Aorta (tissue), 5 donors: Measurements from ENCODE around the gene NFATC2. TPM values are rescaled to one million over a fixed set of nuclear protein-coding genes. Genes with fewer than 3 reads are reported as not detected.
A peak's percentile ranks its signal among the peaks of the same experiment; 100 is the strongest.

Experiments
- ATAC-seq: fragments of 200-7000 bp; cut with Tn5 transposase; one replicate; pipeline ENCODE4 v1.9.1; 2022; ENCODE audit warnings: moderate library complexity; ENCODE audit not compliant: low FRiP score
- DNase-seq, 2 donors: peaks; one replicate each; pipeline ENCODE4 v3.0.0-alpha.2; 2020
- H3K27ac ChIP-seq, 2 donors: one replicate each; pipeline ENCODE4 v1.5.1; 2013; ENCODE audit warnings: low read length in 2 of 2, mild to moderate bottlenecking in 2 of 2, moderate library complexity in 2 of 2, control low read depth in 1 of 2, inconsistent platforms in 1 of 2, low read depth in 1 of 2
- H3K27me3 ChIP-seq, 2 donors: one replicate each; pipeline ENCODE4 v1.6.1; 2013; ENCODE audit warnings: control low read depth in 1 of 2, low read length in 1 of 2, mild to moderate bottlenecking in 1 of 2, moderate library complexity in 1 of 2; ENCODE audit not compliant: insufficient read depth in 2 of 2, control insufficient read depth in 1 of 2
- H3K36me3 ChIP-seq, 2 donors: one replicate each; pipeline ENCODE4 v1.6.1; 2013; ENCODE audit warnings: control low read depth in 1 of 2, low read length in 1 of 2, mild to moderate bottlenecking in 1 of 2; ENCODE audit not compliant: insufficient read depth in 2 of 2, control insufficient read depth in 1 of 2
- H3K4me1 ChIP-seq, 2 donors: one replicate each; pipeline ENCODE4 v1.6.1; 2013; ENCODE audit warnings: low read length in 2 of 2, control low read depth in 1 of 2, mild to moderate bottlenecking in 1 of 2, moderate library complexity in 1 of 2; ENCODE audit not compliant: insufficient read depth in 2 of 2, control insufficient read depth in 1 of 2
- H3K4me3 ChIP-seq, 2 donors: one replicate each; pipeline ENCODE4 v1.5.1; 2013; ENCODE audit warnings: low read length in 2 of 2, control low read depth in 1 of 2, mild to moderate bottlenecking in 1 of 2
- H3K9me3 ChIP-seq: one replicate; pipeline ENCODE4 v1.6.1; 2013; ENCODE audit warnings: mild to moderate bottlenecking, low read length; ENCODE audit not compliant: control insufficient read depth
- WGBS, 2 donors: extraction: QIAGEN DNeasy Blood & Tissue Kit; methylation state at CpG; one replicate each; pipeline ENCODE4 v1.1.7; 2013; 5-methylcytosine and 5-hydroxymethylcytosine counted together
- intact Hi-C, 2 donors: fragments of 100-400 bp; cut with DNase I; formaldehyde crosslinking; loops; one replicate each; pipeline versions ENCODE4 v1.14.2 to v1.15.0; 2022
- polyA plus RNA-seq, 2 donors: library from polyadenylated mRNA; stranded (reverse); fragments of 200-250 nt; gene quantifications; one replicate each; pipeline ENCODE4 v1.2.3, GENCODE V29; 2013
- total RNA-seq, 2 donors: library from RNA; stranded (reverse); fragmentation: NEBNext Ultra II Directional; extraction: Animal tissue kit (Norgen Biotek cat#: 25700); gene quantifications; one replicate each; pipeline ENCODE4 v1.2.1, GENCODE V29; 2021
- donor health status: healthy with polysubstance abuse.
- donor health status: Bipolar disorder and iron deficiency.
- donor health status: DM: no; HTN: no; CAD: no.
- donor health status: DM: no; HTN: no; CAD: no.
- donor health status: DM: yes; HTN: yes; CAD: no.

Gene NFATC2
- total and polyA plus RNA-seq, 4 donors: 1.7 to 13.0 (median 7.4) TPM

DNA sequence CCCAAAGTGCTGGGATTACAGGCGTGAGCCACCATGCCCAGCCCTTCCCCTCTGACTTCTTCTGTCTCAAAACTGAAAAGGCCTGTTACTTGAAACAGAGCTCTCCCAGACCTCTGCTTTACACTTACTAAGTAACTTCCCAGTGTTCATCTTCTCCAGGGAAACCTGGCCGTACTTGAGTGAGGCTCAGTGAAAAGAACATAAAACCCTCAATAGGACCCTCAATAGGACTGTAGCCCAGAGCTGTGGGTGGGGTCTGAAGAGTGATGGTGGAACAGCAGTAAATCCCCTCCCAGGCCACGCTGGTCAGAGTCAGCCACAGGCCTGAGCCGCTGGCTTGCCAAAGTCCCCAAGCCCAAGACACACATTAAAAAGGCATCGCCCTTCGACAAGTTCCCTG, 145.4 kb downstream of the NFATC2 start:
- 96 to 97% methylated on average over 6 of the region's 6 CpGs for WGBS, 2 donors
- no peaks in the 10 kb centered on the region for H3K9me3 ChIP-seq
- ATAC-seq: no peak
- no peak for DNase-seq
- H3K27me3 ChIP-seq: no peaks in the 10 kb centered on the region
- peaks cover 0 to 4% of the 10 kb centered on the region in 2 donors for H3K4me1 ChIP-seq
- no peaks in the 10 kb centered on the region for H3K36me3 ChIP-seq
- intact Hi-C loops: no loop called here
- H3K27ac ChIP-seq: no peak overlapping the region
- H3K4me3 ChIP-seq: no peak overlapping the region

DNA sequence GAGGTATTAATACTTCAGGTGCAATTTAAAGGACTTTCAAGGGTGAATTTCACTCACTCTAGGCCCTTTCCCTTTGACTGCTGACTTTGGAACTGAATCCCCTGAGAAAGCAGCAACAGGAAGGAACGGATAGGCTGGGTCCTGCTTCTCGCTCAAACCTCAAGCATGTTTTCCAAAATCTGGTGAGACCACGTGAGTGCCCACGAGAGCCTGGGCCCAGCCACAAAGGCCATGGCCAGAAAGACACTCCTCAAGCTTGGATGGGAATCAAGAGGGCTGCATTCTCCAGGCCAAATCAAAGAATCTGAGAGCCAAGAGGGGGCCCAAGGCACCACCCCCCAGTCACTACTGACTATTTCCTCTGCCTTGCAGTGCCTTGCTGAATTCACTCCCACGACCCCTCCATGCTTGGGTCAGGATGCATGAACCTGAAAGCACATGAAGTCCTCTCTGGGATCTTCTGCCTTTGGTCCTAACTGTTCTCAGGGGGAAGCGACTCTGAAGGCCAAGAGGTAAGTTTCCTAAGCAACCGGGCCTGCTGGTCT, 146.1 kb downstream of the NFATC2 start:
- H3K27me3 ChIP-seq: no peaks in the 10 kb centered on the region
- ATAC-seq (peak; percentile 61), DNase-seq (no peak)
- peaks cover 0 to 4% of the 10 kb centered on the region in 2 donors for H3K4me1 ChIP-seq
- no peaks in the 10 kb centered on the region for H3K9me3 ChIP-seq
- H3K36me3 ChIP-seq: no peaks in the 10 kb centered on the region
- peak overlapping the region; percentile 2 to 31 for H3K27ac ChIP-seq
- H3K4me3 ChIP-seq: no peak overlapping the region
- WGBS, 2 donors: 20 to 27% methylated on average over 7 of the region's 7 CpGs
- intact Hi-C loops: no loop called here

DNA sequence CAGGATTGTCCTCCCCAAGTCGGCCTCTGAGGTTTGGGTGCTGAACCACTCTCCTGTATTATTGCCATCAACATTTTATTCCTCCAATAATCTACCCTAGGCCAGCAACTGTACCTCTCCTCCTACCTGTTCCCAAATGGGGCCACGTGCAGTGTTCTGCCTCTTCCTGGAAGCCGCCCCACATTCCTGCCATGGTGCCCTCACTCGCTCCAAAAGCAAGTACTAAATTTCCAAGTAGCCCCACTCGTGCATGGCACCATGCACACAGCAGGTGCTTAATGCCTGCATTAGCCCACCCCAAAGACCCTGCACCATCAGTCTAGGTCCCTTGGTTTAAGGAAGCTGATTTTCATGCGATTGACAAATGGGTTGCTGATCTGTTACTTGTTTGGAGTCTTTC, 147.8 kb downstream of the NFATC2 start:
- H3K27me3 ChIP-seq: no peaks in the 10 kb centered on the region
- H3K4me1 ChIP-seq: peaks cover 0 to 4% of the 10 kb centered on the region in 2 donors
- no peaks in the 10 kb centered on the region for H3K36me3 ChIP-seq
- H3K4me3 ChIP-seq: no peak overlapping the region
- ATAC-seq (no peak), DNase-seq (no peak)
- intact Hi-C loops: no loop called here
- no peaks in the 10 kb centered on the region for H3K9me3 ChIP-seq
- no peak overlapping the region for H3K27ac ChIP-seq
- WGBS, 2 donors: 82 to 85% methylated on average over 6 of the region's 6 CpGs

DNA sequence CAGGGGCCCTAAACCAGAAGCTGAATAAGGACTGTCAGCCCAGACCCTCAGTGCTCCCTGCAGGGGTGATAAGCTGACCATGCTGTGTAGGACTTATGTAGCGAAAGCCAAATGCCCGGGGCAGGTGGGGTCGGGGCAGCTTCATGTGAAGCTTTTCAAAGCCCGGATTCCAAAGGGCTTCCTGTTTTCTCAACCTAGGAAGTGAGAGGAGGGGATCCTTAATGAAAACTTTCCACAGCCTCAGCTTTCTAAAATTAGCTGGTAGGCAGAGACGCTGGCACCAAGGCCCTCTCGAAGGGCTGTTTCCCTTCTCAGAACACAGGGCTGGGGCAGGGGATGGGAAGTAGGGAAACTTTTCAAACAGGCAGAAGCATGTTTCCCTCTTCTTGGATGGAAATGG, 148.9 kb downstream of the NFATC2 start:
- no peaks in the 10 kb centered on the region for H3K9me3 ChIP-seq
- H3K27me3 ChIP-seq: no peaks in the 10 kb centered on the region
- H3K4me3 ChIP-seq: no peak overlapping the region
- no peaks in the 10 kb centered on the region for H3K36me3 ChIP-seq
- H3K27ac ChIP-seq: peak overlapping the region in 1 of 2 donors; percentile 26
- peak; percentile 42 for ATAC-seq
- intact Hi-C loops: no loop called here
- H3K4me1 ChIP-seq: peaks cover 0 to 4% of the 10 kb centered on the region in 2 donors
- no peak for DNase-seq
- 4 to 7% methylated on average over 6 of the region's 6 CpGs for WGBS, 2 donors

DNA sequence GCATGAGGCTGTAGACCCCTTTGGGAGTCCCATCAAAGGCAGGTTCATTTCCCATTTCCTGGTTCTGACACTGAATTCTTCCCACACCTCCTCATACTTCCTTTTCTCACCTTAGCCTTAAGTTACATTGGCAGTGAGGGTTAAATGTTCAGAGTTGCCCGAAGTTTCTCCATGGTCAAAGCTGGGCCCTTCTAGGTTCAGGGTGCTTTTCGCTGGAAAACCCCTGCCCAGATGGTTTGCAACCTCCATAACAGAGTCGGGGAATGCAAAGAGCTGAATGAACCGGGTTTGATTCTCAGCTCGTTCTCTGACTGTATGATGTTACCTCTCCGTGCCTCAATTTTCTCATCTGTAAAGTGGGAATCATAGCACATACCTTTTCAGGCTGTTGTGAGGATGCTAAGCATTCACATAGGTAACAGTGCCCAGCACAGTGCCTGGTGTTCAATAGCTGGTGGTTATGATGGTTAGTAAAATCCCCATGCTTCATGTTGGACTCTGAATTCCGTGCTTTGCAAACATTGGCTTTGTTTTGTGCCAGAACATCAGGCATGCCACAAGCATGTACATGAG, 149.8 kb downstream of the NFATC2 start:
- peaks cover 0 to 4% of the 10 kb centered on the region in 2 donors for H3K4me1 ChIP-seq
- intact Hi-C loops: no loop called here

DNA sequence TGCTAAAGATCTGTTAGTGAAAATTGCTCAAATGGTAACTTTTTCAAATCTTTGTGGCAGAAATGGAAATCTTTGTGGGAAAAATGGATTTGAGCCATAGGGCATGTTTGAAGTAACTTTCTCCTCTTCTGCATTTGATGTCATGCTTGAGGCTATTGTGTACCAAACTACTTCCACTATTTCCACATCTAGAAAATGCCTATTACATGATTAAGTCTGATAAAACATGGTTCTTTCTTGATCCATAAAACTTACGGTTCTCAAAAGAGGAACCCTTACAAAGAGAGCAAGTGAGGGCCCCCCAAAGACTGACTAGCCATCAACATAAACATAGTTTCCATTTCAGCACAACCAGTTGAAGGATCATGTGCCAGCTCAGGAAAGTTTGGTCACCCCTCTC, 150.6 kb downstream of the NFATC2 start:
- Histone ChIP-seq H3K4me1 (peaks cover 0 to 4% of the 10 kb centered on the region in 2 donors), H3K4me3 (no peak overlapping the region), H3K27me3 (no peaks in the 10 kb centered on the region), H3K27ac (no peak overlapping the region), H3K9me3 (no peaks in the 10 kb centered on the region), H3K36me3 (no peaks in the 10 kb centered on the region)
- intact Hi-C loops: no loop called here
- DNase-seq: no peak
- ATAC-seq: no peak
- 86 to 94% methylated on average over 1 of the region's 1 CpG for WGBS, 2 donors

More for the DNA sequence above, 149.8 kb downstream of the NFATC2 start:
- H3K27ac ChIP-seq: no peak overlapping the region
- no peak for DNase-seq
- no peaks in the 10 kb centered on the region for H3K27me3 ChIP-seq
- H3K36me3 ChIP-seq: no peaks in the 10 kb centered on the region
- 83 to 91% methylated on average over 7 of the region's 7 CpGs for WGBS, 2 donors
- H3K4me3 ChIP-seq: no peak overlapping the region
- no peak for ATAC-seq
- no peaks in the 10 kb centered on the region for H3K9me3 ChIP-seq

DNA sequence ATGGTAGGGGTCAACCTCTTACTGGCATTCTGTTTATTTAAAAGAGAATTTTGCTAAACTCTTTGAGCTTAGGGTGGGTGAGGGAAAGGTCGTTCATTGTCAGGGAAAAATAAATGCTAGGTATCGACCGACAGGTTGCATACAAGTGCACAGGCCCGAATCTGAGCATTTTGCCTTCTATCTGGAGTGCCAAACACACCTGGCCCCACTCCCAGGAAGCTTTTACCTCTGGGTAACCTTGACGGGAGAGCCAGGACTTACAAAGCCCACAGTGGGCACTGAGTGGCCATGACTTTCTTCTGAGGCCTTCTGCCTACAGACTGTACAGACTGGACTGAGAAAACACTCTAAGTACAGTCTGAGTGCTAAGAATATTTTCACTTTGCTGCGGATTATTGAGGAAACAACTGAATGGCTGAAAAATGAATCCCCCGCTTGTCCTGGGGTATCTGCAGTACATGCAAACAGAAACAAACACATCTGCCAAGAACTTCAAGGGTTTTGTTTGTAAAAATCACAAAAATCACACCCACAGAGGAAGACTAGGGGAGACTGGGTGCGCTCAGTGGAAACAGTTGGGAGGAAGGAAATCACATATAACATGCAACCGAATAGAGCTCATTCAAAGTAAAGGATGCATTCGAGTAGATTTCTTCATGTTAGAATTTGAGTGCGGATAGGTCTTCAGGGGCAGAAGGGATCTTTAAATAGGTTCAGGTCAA, 152.8 kb downstream of the NFATC2 start:
- H3K4me3 ChIP-seq: no peak overlapping the region
- DNase-seq: no peak
- no peaks in the 10 kb centered on the region for H3K9me3 ChIP-seq
- no peak overlapping the region for H3K27ac ChIP-seq
- no peaks in the 10 kb centered on the region for H3K36me3 ChIP-seq
- H3K27me3 ChIP-seq: no peaks in the 10 kb centered on the region
- WGBS, 2 donors: 87 to 95% methylated on average over 11 of the region's 11 CpGs
- intact Hi-C loops: loop anchor here in 1 of 2 donors (5.0 kb wide), 1 partner anchor 208 kb away; no protein-coding TSS in a partner anchor
- no peak for ATAC-seq
- peaks cover 0 to 2% of the 10 kb centered on the region in 2 donors for H3K4me1 ChIP-seq

DNA sequence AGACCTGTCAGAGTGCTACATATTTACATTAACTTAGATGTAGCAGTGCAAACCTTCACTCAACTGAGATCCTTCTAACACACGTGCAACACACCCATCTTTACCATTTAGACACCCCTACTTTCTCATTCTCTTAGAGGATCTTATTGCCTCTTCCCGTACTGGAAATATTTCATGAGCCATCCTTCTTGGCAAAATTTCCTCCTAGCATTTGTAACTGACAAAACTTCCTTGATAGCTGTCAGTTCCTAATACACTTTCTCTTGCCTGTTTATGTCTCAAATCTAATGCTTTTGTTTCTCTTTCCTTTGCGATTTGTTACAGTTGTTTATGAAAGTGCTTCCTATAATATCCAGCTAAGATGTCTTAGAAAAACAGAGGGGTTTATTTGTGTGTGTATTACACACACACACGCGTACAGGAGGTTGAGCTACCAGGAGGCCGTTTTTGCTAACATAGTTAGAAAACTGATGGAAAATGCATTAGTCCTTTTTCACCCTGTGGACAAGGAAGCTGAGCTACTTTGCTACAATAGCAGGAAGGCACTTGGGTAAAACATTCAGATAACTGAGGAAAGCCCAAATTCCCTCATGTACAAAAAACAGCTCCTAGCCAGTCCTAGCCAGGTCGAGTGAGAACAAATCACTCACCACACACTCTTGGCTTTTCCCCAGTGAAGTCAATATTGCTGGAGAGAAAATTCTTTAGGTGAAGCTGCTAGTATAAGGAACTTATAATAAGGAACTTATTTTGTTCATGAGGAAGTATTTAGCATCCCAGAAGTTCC, 153.6 kb downstream of the NFATC2 start:
- no peak overlapping the region for H3K27ac ChIP-seq
- no peaks in the 10 kb centered on the region for H3K36me3 ChIP-seq
- no peaks in the 10 kb centered on the region for H3K27me3 ChIP-seq
- peaks cover 0 to 2% of the 10 kb centered on the region in 2 donors for H3K4me1 ChIP-seq
- WGBS, 2 donors: 74 to 80% methylated on average over 7 of the region's 7 CpGs
- no peak for DNase-seq
- H3K9me3 ChIP-seq: no peaks in the 10 kb centered on the region
- intact Hi-C loops: loop anchor here in 1 of 2 donors (5.0 kb wide), 1 partner anchor 208 kb away; no protein-coding TSS in a partner anchor
- no peak overlapping the region for H3K4me3 ChIP-seq
- ATAC-seq: no peak
